Measurements from ENCODE around the gene ATF5. TPM values are rescaled to one million over a fixed set of nuclear protein-coding genes. Genes with fewer than 3 reads are reported as not detected.

The ATF5 gene
- total RNA-seq, 1 experiment from 2014 or later = 19.2 TPM

- Histone ChIP-seq H3K27ac (no peak overlapping the region), H3K79me2 (ENCODE audit: low read depth) (peaks cover 26% of the 10 kb centered on the region), H3K9me3 (ENCODE audit: insufficient read depth, low read depth) (no peaks in the 10 kb centered on the region), H2AFZ (no peak overlapping the region), H3K27me3 (ENCODE audit: insufficient read depth, low read depth) (no peaks in the 10 kb centered on the region), H3K4me2 (no peak overlapping the region), H4K20me1 (ENCODE audit: insufficient read depth) (peaks cover 17% of the 10 kb centered on the region), H3K9me2 (ENCODE audit: insufficient read depth) (no peaks in the 10 kb centered on the region), H3K4me1 (replicated peaks; ENCODE audit: insufficient read depth) (peaks cover 14% of the 10 kb centered on the region), H3F3A (ENCODE audit: insufficient read depth, low read depth) (peaks cover 17% of the 10 kb centered on the region; the same call in 1 of the 2 replicates), H3K36me3 (ENCODE audit: low read depth) (peaks cover 25% of the 10 kb centered on the region; the same call in 1 of the 2 replicates), H3K4me3 (no peak overlapping the region)
- ChIA-PET CTCF (no interaction called here), POLR2A (ENCODE audit: unreplicated experiment) (no interaction called here)
- no TSS peak for BruUV-seq (replicated peaks)
- DNase-seq = no peak
- TF ChIP-seq, protein P1, sequence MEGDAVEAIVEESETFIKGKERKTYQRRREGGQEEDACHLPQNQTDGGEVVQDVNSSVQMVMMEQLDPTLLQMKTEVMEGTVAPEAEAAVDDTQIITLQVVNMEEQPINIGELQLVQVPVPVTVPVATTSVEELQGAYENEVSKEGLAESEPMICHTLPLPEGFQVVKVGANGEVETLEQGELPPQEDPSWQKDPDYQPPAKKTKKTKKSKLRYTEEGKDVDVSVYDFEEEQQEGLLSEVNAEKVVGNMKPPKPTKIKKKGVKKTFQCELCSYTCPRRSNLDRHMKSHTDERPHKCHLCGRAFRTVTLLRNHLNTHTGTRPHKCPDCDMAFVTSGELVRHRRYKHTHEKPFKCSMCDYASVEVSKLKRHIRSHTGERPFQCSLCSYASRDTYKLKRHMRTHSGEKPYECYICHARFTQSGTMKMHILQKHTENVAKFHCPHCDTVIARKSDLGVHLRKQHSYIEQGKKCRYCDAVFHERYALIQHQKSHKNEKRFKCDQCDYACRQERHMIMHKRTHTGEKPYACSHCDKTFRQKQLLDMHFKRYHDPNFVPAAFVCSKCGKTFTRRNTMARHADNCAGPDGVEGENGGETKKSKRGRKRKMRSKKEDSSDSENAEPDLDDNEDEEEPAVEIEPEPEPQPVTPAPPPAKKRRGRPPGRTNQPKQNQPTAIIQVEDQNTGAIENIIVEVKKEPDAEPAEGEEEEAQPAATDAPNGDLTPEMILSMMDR (conservative IDR thresholded peaks at IDR 0.05) = no peak
- intact Hi-C loops (cut with micrococcal nuclease; ENCODE audit: unreplicated experiment) = no loop called here
These were observed 48.7 kb upstream of the ATF5 start for GRCh38 chr19:49880162-49880869.

DNA sequence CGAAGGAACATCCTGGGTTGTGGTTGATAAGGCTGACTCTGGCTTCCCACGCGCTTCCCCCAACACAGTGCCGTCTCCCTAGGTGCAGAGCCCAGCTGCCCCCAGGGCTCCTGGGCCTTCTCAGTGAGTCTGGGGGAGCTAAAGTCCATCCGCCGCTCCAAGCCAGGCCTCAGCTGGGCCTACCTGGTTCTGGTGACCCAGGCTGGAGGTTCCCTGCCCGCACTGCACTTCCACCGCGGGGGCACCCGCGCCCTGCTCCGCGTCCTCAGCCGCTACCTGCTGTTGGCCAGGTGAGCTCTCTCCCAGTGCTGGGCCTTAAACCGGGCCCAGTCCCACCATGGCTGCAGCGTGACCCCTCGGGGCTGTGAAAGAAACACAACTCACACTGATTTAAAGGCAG lies 47.8 kb upstream of the ATF5 start:
- no peaks in the 10 kb centered on the region for H3K9me2 ChIP-seq (ENCODE audit: insufficient read depth)
- CTCF ChIA-PET = no interaction called here
- DNase-seq = no peak
- H3K4me3 ChIP-seq = no peak overlapping the region
- no peak overlapping the region for H3K4me2 ChIP-seq
- H2AFZ ChIP-seq = no peak overlapping the region
- TF ChIP-seq EZH2 (IDR thresholded peaks at IDR 0.05; ENCODE audit: low read depth) = no peak
- TF ChIP-seq, protein P1 (conservative IDR thresholded peaks at IDR 0.05) = no peak
- POLR2A ChIA-PET (ENCODE audit: unreplicated experiment) = no interaction called here
- peaks cover 26% of the 10 kb centered on the region; the same call in 1 of the 2 replicates for H3F3A ChIP-seq (ENCODE audit: insufficient read depth, low read depth)
- H3K27me3 ChIP-seq (ENCODE audit: insufficient read depth, low read depth) = no peaks in the 10 kb centered on the region
- H3K27ac ChIP-seq = no peak overlapping the region
- H3K79me2 ChIP-seq (ENCODE audit: low read depth) = peaks cover 17% of the 10 kb centered on the region
- BruUV-seq (replicated peaks) = no TSS peak
- H3K36me3 ChIP-seq (ENCODE audit: low read depth) = peaks cover 25% of the 10 kb centered on the region; the same call in 1 of the 2 replicates
- H3K4me1 ChIP-seq (replicated peaks; ENCODE audit: insufficient read depth) = peaks cover 13% of the 10 kb centered on the region
- no peaks in the 10 kb centered on the region for H3K9me3 ChIP-seq (ENCODE audit: insufficient read depth, low read depth)
- peaks cover 12% of the 10 kb centered on the region for H4K20me1 ChIP-seq (ENCODE audit: insufficient read depth)
- intact Hi-C loops (cut with micrococcal nuclease; ENCODE audit: unreplicated experiment) = no loop called here

DNA sequence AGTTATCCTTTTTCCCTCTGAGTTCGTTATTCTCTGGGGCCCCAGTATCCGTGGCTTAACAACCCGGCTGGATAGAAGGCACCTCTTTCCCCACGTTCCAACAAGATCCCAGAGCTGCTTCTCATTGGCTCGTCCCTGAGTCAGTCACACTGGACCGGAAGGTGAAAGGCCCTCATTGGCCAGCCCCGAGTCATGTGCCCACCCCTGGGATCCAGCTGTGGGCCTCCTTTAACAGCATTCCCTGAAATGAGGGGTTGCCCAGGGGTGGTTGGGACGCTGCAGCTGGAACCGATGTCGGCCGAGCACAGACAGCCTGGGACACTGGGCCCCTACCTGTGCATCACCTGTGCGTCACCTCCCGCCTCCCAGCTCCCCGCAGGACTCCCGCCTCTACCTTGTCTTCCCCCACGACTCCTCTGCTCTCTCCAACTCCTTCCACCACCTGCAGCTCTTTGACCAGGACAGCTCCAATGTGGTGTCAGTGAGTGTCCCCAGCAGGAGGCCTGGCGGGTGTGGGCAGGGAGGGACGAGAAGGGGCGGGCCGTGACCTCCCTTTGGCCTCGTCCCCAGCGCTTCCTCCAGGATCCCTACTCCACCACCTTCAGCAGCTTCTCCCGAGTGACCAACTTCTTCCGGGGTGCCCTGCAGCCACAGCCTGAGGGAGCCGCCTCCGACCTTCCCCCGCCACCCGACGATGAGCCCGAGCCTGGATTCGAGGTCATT lies 47.2 kb upstream of the ATF5 start:
- no TSS peak for BruUV-seq (replicated peaks)
- DNase-seq = no peak
- Histone ChIP-seq H3K27ac (no peak overlapping the region), H3K4me1 (replicated peaks; ENCODE audit: insufficient read depth) (peaks cover 13% of the 10 kb centered on the region), H2AFZ (no peak overlapping the region), H3K9me2 (ENCODE audit: insufficient read depth) (no peaks in the 10 kb centered on the region), H3K27me3 (ENCODE audit: insufficient read depth, low read depth) (no peaks in the 10 kb centered on the region), H4K20me1 (ENCODE audit: insufficient read depth) (peaks cover 12% of the 10 kb centered on the region), H3K4me3 (no peak overlapping the region), H3F3A (ENCODE audit: insufficient read depth, low read depth) (peaks cover 32% of the 10 kb centered on the region; the same call in 1 of the 2 replicates), H3K79me2 (ENCODE audit: low read depth) (peaks cover 15% of the 10 kb centered on the region), H3K9me3 (ENCODE audit: insufficient read depth, low read depth) (no peaks in the 10 kb centered on the region), H3K4me2 (no peak overlapping the region), H3K36me3 (ENCODE audit: low read depth) (peaks cover 25% of the 10 kb centered on the region; the same call in 1 of the 2 replicates)
- TF ChIP-seq, protein P1 (conservative IDR thresholded peaks at IDR 0.05) = no peak
- no peak for TF ChIP-seq EZH2 (IDR thresholded peaks at IDR 0.05; ENCODE audit: low read depth)
- ChIA-PET POLR2A (ENCODE audit: unreplicated experiment) (no interaction called here), CTCF (no interaction called here)
- intact Hi-C loops (cut with micrococcal nuclease; ENCODE audit: unreplicated experiment) = no loop called here
